NOMO-1 (cell line): Measurements from ENCODE around the gene NPPA.
"Not testable (repeated sequence)": the region's sequence is repeated elsewhere in the genome, so short reads cannot be mapped to it uniquely, and the experiment has no call there.

Experiments used
- DNase-seq, 2 experiments: peaks; one replicate each; lab custom pipeline; 2025; ENCODE audit not compliant: unreplicated experiment in 2 of 2; lab: John Stamatoyannopoulos, UW

NPPA gene

GRCh38 chr1:11822091-11822490 lies 25.5 kb downstream of the NPPA start:
- no peak for DNase-seq

- no peak for DNase-seq
Measured at GRCh38 chr1:11817192-11817591, 30.4 kb downstream of the NPPA start.

GRCh38 chr1:11813021-11813420 lies 34.6 kb downstream of the NPPA start:
- peak; percentile 42 to 77 for DNase-seq

GRCh38 chr1:11807133-11807532 lies 40.5 kb downstream of the NPPA start:
- no peak for DNase-seq

GRCh38 chr1:11806307-11806936 lies 41.2 kb downstream of the NPPA start:
- DNase-seq, result peak; percentile 75 to 81

- peak; percentile 99 for DNase-seq
Measured at GRCh38 chr1:11805422-11806306, 41.9 kb downstream of the NPPA start, which contains the start of the genes CLCN6 and MTHFR. CLCN6 (plus strand) TSS chr1:11806191; CDS start chr1:11806263, 72 bp downstream. MTHFR (minus strand) TSS chr1:11805964; CDS start chr1:11803116, 2,848 bp downstream.

GRCh38 chr1:11804666-11805421 lies 42.7 kb downstream of the NPPA start:
- DNase-seq, result peak in 1 of 2 experiments; percentile 10

- DNase-seq, result not testable (repeated sequence)
Measured at GRCh38 chr1:11803924-11804665, 43.5 kb downstream of the NPPA start.

- peak; percentile 84 to 85 for DNase-seq
Measured at GRCh38 chr1:11802973-11803885, 44.4 kb downstream of the NPPA start.

- peak in 1 of 2 experiments; percentile 2 for DNase-seq
Measured at GRCh38 chr1:11802616-11802972, 45.0 kb downstream of the NPPA start.

- no peak for DNase-seq
Measured at GRCh38 chr1:11800756-11801433, 46.7 kb downstream of the NPPA start.

- DNase-seq, result no peak
Measured at GRCh38 chr1:11800391-11800755, 47.2 kb downstream of the NPPA start.

- DNase-seq, result no peak
Measured at GRCh38 chr1:11799896-11800295, 47.7 kb downstream of the NPPA start.

GRCh38 chr1:11799099-11799498 lies 48.5 kb downstream of the NPPA start:
- DNase-seq, result no peak

- no peak for DNase-seq
Measured at GRCh38 chr1:11797525-11798216, 49.9 kb downstream of the NPPA start.

GRCh38 chr1:11796036-11796828 lies 51.4 kb downstream of the NPPA start:
- no peak for DNase-seq
